GM18907 (cell line): ENCODE measurements around the gene C1orf159.
"Not testable (repeated sequence)": the region's sequence is repeated elsewhere in the genome, so short reads cannot be mapped to it uniquely, and the experiment has no call there.

Source experiments
- ATAC-seq: cut with Tn5 transposase; IDR thresholded peaks from one replicate; pipeline ENCODE4 v1.9.1; 2021; ENCODE audit warnings: mild to moderate bottlenecking, moderate library complexity; ENCODE audit not compliant: unreplicated experiment

C1orf159 gene

GRCh38 chr1:1115786-1116700 lies at the start of gene C1orf159:
Gene C1orf159, minus strand, starts transcription at chr1:1116089. Its CDS starts 24,546 bp downstream, at chr1:1091543.
- peak; percentile 88 for ATAC-seq

GRCh38 chr1:1165485-1165884 lies 49.6 kb upstream of the C1orf159 start:
- ATAC-seq = no peak

GRCh38 chr1:1164701-1165451 lies 49.0 kb upstream of the C1orf159 start:
- no peak for ATAC-seq

- ATAC-seq = no peak
Measured at GRCh38 chr1:1164361-1164700, 48.4 kb upstream of the C1orf159 start.

GRCh38 chr1:1163538-1164070 lies 47.7 kb upstream of the C1orf159 start:
- ATAC-seq = no peak

- no peak for ATAC-seq
Measured at GRCh38 chr1:1162597-1163537, 47.0 kb upstream of the C1orf159 start.

- no peak for ATAC-seq
Measured at GRCh38 chr1:1161683-1162079, 45.8 kb upstream of the C1orf159 start.

GRCh38 chr1:1161078-1161682 lies 45.3 kb upstream of the C1orf159 start:
- ATAC-seq = no peak

GRCh38 chr1:1160281-1160930 lies 44.5 kb upstream of the C1orf159 start:
- no peak for ATAC-seq

GRCh38 chr1:1157914-1158710 lies 42.2 kb upstream of the C1orf159 start:
- no peak for ATAC-seq

GRCh38 chr1:1157426-1157913 lies 41.6 kb upstream of the C1orf159 start:
- ATAC-seq = no peak

GRCh38 chr1:1157033-1157365 lies 41.1 kb upstream of the C1orf159 start:
- no peak for ATAC-seq

- ATAC-seq = no peak
Measured at GRCh38 chr1:1156140-1157032, 40.5 kb upstream of the C1orf159 start.

- no peak for ATAC-seq
Measured at GRCh38 chr1:1155258-1155657, 39.4 kb upstream of the C1orf159 start.

- ATAC-seq = no peak
Measured at GRCh38 chr1:1153874-1154273, 38.0 kb upstream of the C1orf159 start.

- not testable (repeated sequence) for ATAC-seq
Measured at GRCh38 chr1:1153215-1153614, 37.3 kb upstream of the C1orf159 start.

- ATAC-seq = not testable (repeated sequence)
Measured at GRCh38 chr1:1152431-1152830, 36.5 kb upstream of the C1orf159 start.

- ATAC-seq = no peak
Measured at GRCh38 chr1:1151306-1151705, 35.4 kb upstream of the C1orf159 start.
